AML-193 (cell line): ENCODE results near the gene NFYA.
A peak's percentile ranks its signal among the peaks of the same experiment; 100 is the strongest.
"Not testable (repeated sequence)": the region's sequence is repeated elsewhere in the genome, so short reads cannot be mapped to it uniquely, and the experiment has no call there.

Source experiments
- DNase-seq, 2 experiments: peaks; one replicate each; lab custom pipeline; 2025; lab: John Stamatoyannopoulos, UW

Gene NFYA

DNA sequence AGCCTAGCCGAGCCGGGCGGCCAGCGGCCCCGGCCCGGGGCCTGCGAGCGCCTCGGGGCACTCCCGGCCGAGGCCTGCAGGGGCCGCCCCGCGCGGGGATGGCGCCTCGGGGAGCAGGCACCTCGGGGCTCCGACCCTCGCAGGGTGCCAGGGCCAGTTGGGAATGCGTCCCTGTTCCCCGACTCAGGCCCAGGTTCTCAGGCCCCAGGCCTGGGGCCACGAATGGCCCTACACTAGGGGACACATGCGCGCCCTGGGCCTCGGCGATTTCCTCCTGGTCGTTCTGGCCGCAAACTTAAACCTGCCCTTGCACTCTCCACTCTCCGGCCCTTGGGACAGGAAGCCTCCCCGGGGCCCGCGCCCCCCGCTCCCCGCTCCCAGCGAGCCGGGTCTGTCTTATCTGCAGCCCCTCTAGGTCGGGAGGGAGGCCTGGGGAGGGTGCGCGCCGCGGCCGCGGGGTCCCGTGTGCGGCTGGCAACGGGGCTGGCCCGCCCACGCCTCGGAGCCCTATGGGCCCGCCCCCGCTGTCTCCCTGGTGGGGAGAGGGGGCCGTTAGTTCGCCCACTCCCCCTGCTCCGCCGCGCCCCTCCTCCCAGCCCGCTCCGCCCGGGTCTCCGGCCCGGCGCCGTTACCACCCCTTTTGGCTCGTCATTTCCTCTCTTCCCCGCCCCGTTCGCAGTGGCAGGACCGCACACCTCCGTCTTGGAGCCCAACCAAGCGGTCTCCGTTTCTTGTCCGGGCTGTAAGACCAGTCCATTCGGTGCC, 611 bp downstream of the NFYA start:
- DNase-seq: peak; percentile 77 to 85

DNA sequence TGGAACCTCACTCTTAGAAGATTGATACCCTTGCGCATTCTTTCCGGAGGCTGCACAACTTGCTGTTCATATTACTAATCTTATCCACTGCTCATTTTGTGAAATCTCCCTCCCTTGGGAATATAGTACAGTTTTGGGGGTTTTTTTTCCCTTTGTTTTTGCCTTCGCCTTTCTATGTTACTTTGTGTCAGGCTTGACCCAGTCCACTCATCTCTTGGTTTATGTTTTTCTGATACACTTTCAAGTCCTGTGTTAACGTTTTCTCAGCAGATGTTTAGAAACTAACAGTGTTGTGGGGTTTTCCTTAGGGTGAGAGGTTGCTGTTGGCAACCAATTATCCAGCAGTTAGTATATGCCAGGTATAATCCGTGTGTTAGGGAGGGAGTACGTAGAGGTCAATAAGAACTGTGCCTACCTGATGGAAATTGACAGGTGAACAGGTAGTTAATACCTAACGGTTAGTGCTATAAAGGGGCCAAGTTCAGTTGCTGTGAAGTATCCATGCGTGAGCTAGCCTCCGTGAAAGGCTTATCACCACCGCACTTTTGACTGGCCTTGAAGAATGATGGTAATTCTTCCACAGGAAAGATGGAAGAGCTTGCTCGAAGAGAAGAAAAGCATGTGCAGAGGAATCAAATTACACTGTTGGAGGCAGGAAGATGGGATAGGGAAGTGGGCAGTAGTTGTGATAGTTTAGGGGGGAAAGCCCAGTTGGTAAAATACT, 1.4 kb downstream of the NFYA start:
- no peak for DNase-seq

DNA sequence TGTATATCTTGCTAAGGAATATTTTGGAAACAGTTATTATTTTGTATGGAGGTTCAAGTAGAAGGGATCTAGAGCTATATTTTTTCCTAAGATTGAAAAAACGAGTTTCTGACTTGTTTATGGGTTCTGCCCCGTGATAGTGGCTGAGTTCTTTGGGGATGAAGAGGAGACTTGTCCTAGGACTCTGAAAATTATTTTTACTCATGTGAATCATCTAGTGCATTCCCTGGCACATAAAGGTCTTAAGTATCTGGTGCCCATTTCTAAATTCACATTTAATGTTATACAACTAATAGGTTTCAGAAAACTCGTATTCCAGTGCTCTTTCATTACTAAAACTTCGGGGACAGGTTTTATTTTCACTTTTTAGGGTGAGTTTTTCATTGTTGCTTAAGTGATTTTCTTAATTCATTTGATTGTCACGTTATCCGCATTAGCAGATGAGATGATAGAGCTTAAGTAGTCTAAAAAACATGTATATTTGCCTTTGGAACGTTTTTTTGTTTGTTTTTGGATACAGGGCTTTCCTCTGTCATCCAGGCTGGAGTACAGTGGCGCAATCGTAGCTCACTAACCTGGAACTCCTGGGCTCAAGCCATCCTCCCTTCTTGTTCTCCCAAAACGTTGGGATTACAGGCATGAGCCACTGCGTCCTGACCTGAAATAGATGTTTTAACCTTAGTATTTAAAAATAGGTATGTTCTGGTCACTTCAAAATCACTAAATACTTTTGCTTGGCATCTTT, 2.1 kb downstream of the NFYA start:
- no peak for DNase-seq

DNA sequence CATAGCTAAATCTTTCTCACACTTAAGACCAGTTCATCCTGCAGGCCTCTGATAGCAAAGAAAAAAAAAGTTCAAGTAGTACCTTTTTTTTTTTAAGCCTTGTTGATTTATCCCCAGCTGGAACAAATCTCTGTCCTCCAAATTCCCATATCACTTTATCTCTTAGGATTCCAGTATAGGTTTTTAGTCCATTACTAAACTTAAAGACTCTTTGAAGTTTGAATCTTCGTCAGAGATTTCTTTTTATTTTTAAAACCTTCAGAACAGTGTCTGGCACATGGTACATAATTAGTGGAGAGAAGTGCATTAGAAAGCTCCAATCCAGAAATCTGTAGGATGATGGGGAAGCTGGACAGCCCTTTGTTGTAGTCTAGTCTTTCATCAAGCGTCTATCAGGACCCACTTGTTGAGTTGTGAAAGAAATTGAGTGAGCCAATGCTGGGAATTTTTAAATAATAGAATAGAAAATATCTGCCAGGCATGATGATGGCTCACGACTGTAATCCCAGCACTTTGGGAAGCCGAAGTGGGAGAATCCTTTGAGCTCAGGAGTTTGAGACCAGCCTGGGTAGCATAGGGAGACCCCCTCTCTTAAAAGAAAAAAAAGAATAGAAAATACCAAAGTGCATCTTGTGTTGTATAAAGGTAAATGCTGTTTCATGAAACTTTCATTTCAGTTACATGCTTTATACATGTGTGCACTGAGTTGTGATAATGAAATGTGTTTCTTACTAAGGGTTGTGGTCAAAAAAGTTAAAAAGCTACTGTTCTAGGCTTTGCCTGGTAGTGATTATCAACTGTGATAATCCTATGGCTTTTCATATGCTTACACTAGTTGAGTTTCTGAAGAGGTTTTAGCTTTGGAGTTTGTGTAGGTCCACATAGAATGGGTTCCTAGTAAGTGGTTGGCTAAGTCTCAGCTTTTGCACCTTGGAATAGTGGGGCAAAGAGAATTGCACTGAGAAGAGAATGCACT, 3.2 kb downstream of the NFYA start:
- no peak for DNase-seq

DNA sequence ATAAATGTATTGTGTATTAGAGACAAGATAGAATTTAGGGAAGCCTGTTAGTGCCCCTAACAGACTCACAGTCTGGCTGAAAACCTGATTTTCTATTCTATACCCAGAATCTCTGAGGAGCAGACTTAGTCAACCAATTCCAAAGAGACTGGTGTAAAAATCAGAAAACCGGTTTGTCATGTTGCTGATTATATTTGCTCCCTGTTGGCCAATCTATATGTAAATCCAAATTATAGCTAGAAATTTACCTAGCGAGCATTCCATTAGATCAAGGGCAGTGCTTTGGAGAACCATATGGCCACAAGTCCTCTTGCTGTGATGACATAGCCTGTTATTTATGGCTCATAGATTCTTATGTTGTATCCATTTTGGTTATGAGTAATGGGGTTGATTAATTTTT, 4.8 kb downstream of the NFYA start:
- DNase-seq: no peak

DNA sequence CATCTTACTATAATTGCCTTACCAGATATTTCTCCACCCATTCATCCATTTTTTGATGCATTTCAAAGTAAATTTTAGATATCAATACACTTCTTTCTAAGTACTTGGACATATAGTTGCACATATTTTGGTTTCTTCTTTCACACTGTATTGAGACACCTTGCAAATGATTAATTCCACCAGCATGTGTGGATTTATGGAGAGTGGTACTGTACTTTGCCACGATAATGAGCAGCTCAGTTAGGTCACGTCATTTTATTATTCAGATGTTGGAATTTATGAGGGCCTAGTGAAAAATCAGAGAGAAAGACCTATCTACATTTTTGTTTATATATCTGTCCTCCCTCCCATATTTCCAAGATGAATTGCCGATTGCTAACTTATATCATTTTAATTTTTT, 5.3 kb downstream of the NFYA start:
- DNase-seq: no peak

DNA sequence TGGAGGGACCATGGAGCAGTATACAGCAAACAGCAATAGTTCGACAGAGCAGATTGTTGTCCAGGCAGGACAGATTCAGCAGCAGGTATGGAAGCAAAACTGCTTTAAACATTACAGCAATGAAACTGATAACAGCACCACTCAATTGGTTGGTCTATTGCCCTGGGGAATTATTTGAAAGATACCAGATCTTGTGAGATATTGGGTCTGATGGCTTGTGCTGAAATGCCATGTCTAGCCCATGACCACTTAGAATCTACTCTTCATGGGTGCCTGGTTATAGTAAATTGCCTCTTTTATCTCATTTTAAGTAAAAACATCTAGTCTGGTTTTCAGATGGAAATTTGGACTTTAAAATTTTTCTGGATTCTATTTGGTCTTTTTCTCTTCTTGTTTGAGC, 6.3 kb downstream of the NFYA start:
- DNase-seq: no peak

DNA sequence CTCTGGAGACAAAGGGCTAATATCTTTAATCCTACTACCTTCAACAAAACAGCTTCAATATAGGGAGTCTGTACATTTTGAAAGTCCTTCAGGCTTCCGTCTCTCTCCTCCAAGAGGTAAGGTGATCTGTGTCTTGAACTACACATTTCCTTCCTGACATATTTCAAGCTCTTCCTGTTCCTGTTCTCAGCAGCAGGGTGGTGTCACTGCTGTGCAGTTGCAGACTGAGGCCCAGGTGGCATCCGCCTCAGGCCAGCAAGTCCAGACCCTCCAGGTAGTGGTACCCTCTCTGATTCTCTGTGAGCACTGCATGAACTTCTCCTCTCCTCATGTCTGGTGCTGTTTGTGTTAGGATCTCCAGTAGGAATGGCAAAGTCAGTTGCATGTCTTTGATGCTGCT, 7.8 kb downstream of the NFYA start:
- DNase-seq: no peak

DNA sequence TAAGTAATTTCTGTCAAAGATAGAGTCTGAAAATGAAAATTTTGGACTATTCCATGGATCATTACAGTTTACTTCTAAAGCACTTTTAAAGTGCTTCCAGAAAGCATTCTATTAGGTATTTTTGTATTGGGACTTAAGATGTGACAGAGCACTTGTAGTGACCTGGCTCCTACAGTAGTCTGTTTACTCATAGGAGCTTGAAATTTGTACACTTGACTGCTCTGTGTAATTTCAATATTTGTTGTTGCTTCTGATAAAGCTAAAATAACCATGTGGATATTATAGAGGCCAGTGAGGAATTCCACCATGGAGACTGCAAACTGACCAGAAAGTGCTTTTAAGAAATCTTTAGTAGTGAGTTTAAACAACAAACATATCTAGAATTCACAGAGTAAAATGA, 10.3 kb downstream of the NFYA start:
- no peak for DNase-seq

DNA sequence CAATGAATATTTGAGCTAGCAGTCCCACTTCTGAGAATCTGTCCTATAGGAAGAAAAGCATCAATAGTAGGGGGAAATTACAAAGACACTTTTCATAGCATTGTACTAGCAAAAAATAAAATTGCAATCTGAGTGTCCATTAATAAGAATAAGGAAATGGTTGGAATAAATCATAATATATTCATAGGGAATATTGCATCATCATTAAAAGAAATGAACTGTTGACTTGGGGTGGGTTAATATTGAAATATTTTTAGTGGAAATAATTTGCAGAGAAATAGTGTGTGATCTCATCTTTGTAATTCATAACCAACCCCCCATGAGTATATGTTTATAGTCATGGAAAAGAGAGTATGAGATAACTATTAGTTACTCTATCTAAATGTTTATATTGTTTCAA, 12.4 kb downstream of the NFYA start:
- DNase-seq: no peak

DNA sequence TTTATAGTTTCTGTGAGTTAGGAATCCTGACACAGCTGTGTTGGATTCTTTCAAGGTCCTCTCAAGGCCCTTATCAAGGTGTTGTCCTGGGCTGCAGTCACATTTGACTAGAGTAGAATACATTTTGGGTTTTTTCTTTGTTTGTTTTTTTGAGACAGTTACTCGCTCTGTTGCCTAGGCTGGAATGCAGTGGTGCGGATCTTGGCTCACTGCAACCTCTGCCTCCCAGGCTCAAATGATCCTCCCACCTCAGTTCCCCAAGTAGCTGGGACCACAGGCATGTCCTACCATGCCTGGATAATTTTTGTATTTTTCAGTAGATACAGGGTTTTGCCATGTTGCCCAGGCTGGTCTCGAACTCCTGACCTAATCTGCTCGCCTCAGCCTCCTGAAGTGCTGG, 15.7 kb downstream of the NFYA start:
- no peak for DNase-seq

DNA sequence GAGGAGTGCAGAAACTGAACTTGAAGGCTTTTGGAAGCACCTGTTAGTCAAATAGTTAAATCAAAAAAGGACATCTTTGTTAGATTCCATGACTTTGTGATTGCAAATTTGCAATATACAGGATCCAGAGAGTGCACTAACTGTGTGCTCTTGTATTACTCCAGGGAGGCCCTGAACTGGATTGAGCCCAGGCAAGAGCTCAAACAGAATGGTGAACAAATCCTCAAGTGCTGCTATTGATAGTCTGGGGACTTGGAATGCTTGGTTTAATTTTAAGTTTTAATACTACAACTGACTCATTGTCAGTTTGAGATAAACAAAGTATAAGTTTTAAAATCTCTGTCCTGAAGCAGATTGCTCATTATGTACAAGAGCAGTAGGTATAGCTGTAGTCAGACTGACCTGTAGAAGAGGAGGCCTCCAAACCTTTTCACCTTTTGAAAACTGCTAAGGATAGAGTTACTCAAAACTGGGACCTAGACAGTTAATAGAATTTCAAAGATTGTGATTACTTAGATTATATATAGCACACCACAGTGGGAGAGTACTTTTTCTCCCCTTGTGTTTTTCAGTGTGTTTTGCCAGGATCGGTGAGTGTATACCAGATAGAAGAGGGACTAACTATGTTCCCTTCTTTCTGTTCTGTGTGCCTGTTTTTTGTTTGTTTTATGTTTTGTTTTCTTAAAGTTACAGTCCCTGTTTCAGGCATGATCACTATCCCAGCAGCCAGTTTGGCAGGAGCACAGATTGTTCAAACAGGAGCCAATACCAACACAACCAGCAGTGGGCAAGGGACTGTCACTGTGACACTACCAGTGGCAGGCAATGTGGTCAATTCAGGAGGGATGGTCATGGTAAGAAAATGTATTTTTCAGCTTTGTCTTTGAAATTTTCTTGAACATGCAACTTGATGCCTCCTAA, 18.3 kb downstream of the NFYA start:
- DNase-seq: no peak

DNA sequence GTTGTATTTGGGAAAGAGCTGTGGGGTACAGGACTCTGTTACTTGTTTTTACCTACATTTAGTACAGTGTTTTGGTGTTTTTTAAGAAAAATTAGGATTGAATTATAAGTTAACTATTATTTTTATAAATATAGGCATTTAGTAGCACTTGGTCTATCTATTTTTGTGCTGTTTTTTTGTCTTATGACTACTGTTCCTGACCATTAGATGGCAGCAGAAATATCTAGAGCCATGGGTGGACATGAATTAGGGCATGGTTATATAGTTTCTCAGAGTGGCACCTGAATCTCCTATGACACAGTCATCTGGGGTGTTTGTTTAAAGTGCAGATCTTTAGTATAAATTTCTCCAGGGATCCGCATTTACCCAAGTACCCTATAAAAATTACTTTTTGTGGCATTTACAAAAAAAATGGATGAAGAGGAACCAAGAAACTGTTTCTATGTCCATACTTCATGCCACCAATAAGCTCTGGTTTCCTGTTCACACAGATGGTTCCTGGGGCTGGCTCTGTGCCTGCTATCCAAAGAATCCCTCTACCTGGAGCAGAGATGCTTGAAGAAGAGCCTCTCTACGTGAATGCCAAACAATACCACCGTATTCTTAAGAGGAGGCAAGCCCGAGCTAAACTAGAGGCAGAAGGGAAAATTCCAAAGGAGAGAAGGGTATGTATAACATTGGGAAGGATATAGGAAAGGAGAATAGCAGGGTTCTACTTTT, 19.8 kb downstream of the NFYA start:
- DNase-seq: peak; percentile 60 to 68

DNA sequence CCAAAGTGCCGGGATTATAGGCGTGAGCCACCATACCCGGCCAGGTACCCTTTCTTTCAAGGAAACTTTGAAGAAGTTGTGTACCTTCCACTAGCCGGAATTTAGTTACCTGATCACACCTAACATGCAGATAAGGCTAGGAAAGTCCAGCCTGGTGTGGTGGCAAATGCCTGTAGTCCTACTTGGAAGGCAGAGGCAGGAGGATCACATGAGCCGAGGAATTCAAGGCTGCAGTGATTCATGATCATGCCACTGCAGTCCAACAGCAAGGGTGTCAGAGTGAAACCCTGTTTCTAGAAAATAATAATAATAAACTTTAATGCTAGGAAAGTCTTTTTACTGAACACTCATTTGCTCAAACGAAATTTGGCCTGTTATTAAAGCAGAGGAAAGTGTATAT, 21.0 kb downstream of the NFYA start:
- no peak for DNase-seq

DNA sequence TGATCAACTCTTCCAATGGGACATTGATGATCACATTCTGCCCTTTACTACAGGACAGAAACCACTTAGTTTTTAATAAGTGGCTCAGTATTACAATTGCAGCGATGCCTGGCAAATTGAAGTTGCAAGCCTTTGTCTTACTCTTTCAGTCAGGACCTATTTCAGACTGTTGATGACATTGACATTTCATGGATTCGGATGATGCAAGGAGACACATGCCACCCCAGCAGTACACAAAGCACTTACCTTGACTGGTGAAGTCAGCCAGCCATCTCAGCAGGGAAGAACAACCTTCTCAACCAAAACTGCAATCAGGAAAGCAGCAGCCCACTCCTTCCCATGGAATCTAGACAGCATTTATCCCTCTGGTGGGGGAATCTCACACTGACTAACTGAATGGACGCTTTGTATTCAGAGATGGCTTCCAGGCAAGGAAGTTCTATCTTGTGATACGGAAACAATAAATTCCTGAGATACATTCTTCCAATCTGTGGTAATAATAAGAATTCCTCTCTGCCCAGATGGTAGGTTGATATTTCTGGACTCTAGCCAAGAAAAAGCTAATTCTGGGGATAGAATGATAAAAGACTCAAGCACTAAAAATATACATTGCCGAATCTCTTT, 24.8 kb downstream of the NFYA start:
- DNase-seq: no peak

DNA sequence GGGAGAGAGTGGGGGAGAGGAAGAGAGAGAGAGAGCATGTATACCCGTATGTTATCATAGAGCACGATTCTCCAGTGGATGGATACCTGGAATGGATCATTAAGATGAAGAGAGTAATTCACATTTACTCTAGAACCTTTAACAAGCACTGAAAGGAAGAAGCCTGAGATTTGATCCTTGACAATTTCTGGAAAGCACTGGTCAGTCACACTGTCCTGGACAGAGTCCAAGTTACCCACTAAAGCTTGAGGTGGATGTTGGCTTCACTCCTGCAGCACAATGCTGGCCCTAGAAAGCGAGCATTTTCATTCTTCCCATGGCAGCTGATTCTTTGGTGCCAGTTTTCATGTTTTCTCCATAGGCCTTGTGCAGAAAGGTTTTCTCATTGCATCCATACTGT, 25.6 kb downstream of the NFYA start:
- DNase-seq: no peak

DNA sequence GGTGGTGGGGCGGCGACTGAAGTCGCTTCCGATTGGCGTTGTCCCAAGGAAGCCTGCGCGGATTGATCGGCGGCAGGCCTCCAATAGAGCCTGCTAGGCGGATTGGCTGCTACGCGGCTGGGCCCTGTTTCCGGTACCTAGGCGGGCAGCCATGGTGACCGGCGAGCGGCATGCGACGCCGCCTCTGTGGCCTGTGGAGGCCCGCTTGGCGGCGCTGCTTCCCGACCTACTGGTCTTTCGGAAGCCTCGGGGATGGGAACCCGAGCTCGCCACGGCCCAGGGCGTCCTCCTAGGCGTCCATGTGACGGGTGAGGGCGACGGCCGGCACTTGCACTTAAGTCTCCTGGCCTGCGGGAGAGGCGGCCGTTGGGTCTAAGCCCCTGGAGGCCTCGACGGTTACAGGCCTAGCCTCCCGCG, 28.1 kb downstream of the NFYA start:
- DNase-seq: no peak

DNA sequence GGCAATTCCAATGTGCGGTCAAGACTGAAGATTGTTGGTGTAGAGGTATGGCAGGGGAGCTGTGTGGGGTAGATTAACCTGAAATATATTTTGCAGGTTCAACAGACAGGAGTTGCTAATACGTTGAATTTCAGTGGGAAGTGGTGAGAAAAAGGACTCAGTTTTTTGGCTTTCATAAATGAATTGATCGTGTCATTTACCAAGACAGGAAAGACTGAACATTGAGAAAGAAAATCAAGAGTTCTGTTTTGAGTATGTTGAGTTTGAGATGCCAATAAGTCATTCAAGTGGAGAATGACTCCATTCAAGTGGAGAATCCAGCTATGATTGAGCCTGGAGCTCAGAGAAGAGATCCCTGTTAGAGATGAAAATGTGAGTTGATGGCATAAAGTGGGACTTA, 31.1 kb downstream of the NFYA start:
- DNase-seq: no peak

DNA sequence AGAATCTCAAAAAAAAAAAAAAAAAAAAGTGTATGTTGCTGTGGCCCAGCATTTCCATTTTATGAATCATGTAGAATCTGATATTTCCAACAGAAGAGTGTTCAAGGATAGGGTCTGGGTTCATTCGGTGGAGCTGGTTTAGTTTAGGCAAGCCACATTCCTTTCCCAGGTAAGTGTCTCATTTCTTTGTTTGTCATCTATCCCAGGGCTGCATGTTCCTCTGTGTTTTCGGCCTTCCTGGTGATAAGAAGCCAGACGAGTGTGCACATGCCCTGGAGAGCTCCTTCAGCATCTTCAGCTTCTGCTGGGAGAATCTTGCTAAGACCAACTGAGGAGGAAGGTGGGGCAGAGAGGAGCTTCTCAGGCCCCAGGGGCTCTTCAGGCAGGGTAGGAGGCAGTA, 38.2 kb downstream of the NFYA start:
- no peak for DNase-seq

DNA sequence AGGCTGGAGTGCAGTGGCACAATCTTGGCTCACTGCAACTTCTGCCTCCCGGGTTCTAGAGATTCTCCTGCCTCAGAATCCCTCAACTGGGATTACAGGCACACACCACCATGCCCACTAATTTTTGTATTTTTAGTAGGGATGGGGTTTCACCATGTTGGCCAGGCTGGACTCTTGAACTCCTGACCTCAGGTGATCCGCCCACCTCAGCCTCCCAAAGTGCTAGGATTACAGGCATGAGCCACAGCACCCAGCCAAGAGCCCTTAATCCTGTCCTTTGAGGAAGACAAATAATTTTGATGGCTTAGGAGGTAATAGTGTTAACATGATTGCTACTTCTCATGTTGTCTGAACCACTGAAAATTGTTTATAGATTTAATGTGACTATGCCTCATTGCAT, 42.3 kb downstream of the NFYA start:
- not testable (repeated sequence) for DNase-seq
